NCI-H748 (cell line): ENCODE data around the gene TUSC7.

Source experiments
- DNase-seq: peaks from one replicate; lab custom pipeline; 2025; ENCODE audit not compliant: unreplicated experiment; lab: John Stamatoyannopoulos, UW

The TUSC7 gene

GRCh38 chr3:116709479-116709878, at the start of gene TUSC7:
TSS of gene TUSC7 (plus strand) at chr3:116709779.
- DNase-seq: no peak

GRCh38 chr3:116661196-116661595, 48.4 kb upstream of the TUSC7 start:
- no peak for DNase-seq

- no peak for DNase-seq
These were observed 46.1 kb upstream of the TUSC7 start for GRCh38 chr3:116663161-116664110.

- no peak for DNase-seq
These were observed 42.3 kb upstream of the TUSC7 start for GRCh38 chr3:116667324-116667723.

GRCh38 chr3:116667791-116668190, 41.8 kb upstream of the TUSC7 start:
- DNase-seq: no peak

- DNase-seq: no peak
These were observed 40.0 kb upstream of the TUSC7 start for GRCh38 chr3:116669576-116669975.

- DNase-seq: no peak
These were observed 38.4 kb upstream of the TUSC7 start for GRCh38 chr3:116671151-116671550.

- no peak for DNase-seq
These were observed 30.7 kb upstream of the TUSC7 start for GRCh38 chr3:116678853-116679252.

GRCh38 chr3:116691041-116691440, 18.5 kb upstream of the TUSC7 start:
- no peak for DNase-seq

- DNase-seq: no peak
These were observed 8.5 kb upstream of the TUSC7 start for GRCh38 chr3:116701070-116701469.

- DNase-seq: no peak
These were observed 7.2 kb upstream of the TUSC7 start for GRCh38 chr3:116702334-116702733.

GRCh38 chr3:116707531-116707930, 2.0 kb upstream of the TUSC7 start:
- DNase-seq: no peak

GRCh38 chr3:116716490-116716889, 6.9 kb downstream of the TUSC7 start:
- no peak for DNase-seq

GRCh38 chr3:116717566-116717965, 8.0 kb downstream of the TUSC7 start:
- no peak for DNase-seq

- no peak for DNase-seq
These were observed 18.9 kb downstream of the TUSC7 start for GRCh38 chr3:116728454-116728853.

- no peak for DNase-seq
These were observed 24.7 kb downstream of the TUSC7 start for GRCh38 chr3:116734243-116734642.

GRCh38 chr3:116739678-116740077, 30.1 kb downstream of the TUSC7 start:
- no peak for DNase-seq

GRCh38 chr3:116740293-116740692, 30.7 kb downstream of the TUSC7 start:
- DNase-seq: no peak

GRCh38 chr3:116741467-116741866, 31.9 kb downstream of the TUSC7 start:
- no peak for DNase-seq

- no peak for DNase-seq
These were observed 33.5 kb downstream of the TUSC7 start for GRCh38 chr3:116743062-116743461.

- DNase-seq: no peak
These were observed 39.8 kb downstream of the TUSC7 start for GRCh38 chr3:116749388-116749787.

- DNase-seq: no peak
These were observed 47.7 kb downstream of the TUSC7 start for GRCh38 chr3:116757315-116757714.

GRCh38 chr3:116759316-116759715, 49.7 kb downstream of the TUSC7 start:
- DNase-seq: no peak
